NCI-H1694 (cell line): Measurements from ENCODE around the gene RGS16.

Experiments
- DNase-seq: peaks from one replicate; lab custom pipeline; 2025; lab: John Stamatoyannopoulos, UW

Gene RGS16

GRCh38 chr1:182608845-182609610 lies 4.8 kb upstream of the RGS16 start:
- DNase-seq, result no peak

GRCh38 chr1:182608236-182608635 lies 4.0 kb upstream of the RGS16 start:
- no peak for DNase-seq

GRCh38 chr1:182607566-182607965 lies 3.4 kb upstream of the RGS16 start:
- no peak for DNase-seq

GRCh38 chr1:182603646-182604174 lies 479 bp downstream of the RGS16 start:
- DNase-seq, result no peak

GRCh38 chr1:182602935-182603645 lies 1.1 kb downstream of the RGS16 start:
- no peak for DNase-seq

GRCh38 chr1:182601913-182602312 lies 2.3 kb downstream of the RGS16 start:
- DNase-seq, result no peak

- DNase-seq, result peak; percentile 78
Observed at GRCh38 chr1:182601416-182601786, 2.8 kb downstream of the RGS16 start.

- no peak for DNase-seq
Observed at GRCh38 chr1:182600745-182601415, 3.3 kb downstream of the RGS16 start.

GRCh38 chr1:182600036-182600713 lies 4.0 kb downstream of the RGS16 start:
- no peak for DNase-seq

GRCh38 chr1:182599339-182599738 lies 4.8 kb downstream of the RGS16 start:
- DNase-seq, result no peak

- DNase-seq, result no peak
Observed at GRCh38 chr1:182598296-182598695, 5.9 kb downstream of the RGS16 start.

- no peak for DNase-seq
Observed at GRCh38 chr1:182596934-182597333, 7.3 kb downstream of the RGS16 start.

GRCh38 chr1:182595641-182596240 lies 8.4 kb downstream of the RGS16 start:
- peak; percentile 76 for DNase-seq

GRCh38 chr1:182589931-182590330 lies 14.3 kb downstream of the RGS16 start:
- DNase-seq, result no peak

- DNase-seq, result no peak
Observed at GRCh38 chr1:182589520-182589919, 14.7 kb downstream of the RGS16 start.

- no peak for DNase-seq
Observed at GRCh38 chr1:182588500-182589396, 15.4 kb downstream of the RGS16 start, which contains the start of gene RNASEL. Gene RNASEL (minus strand): TSS chr1:182589256. CDS start chr1:182586806, 2,450 bp downstream.

GRCh38 chr1:182587666-182588499 lies 16.3 kb downstream of the RGS16 start:
- no peak for DNase-seq

- no peak for DNase-seq
Observed at GRCh38 chr1:182587093-182587492, 17.1 kb downstream of the RGS16 start.

GRCh38 chr1:182586380-182586779 lies 17.8 kb downstream of the RGS16 start:
- no peak for DNase-seq

GRCh38 chr1:182584746-182585145 lies 19.4 kb downstream of the RGS16 start:
- DNase-seq, result no peak
